Right lobe of liver (tissue), 6 donors: ENCODE measurements around the gene TIMP4. TPM values are rescaled to one million over a fixed set of nuclear protein-coding genes. Genes with fewer than 3 reads are reported as not detected.

Experiments used
- ATAC-seq, 4 donors: fragments of 200-7000 bp; cut with Tn5 transposase; one replicate each; pipeline ENCODE4 v1.9.1; 2020; ENCODE audit warnings: mild to moderate bottlenecking in 4 of 4, moderate library complexity in 4 of 4
- DNase-seq, 3 donors: peaks; one replicate each; pipeline ENCODE4 v3.0.0-alpha.2; 2020
- H3K27ac ChIP-seq, 3 donors: fragments of 200-600 bp; one replicate each; pipeline ENCODE4 v1.8.0; 2022
- H3K27me3 ChIP-seq, 2 donors: fragments of 200-600 bp; one replicate each; pipeline ENCODE4 v1.8.0; 2022
- H3K36me3 ChIP-seq, 4 donors: fragments of 200-600 bp; sonication (generic) in 1 of 4; one replicate each; pipeline versions ENCODE4 v1.5.1 to v1.8.0; 2017 to 2022; ENCODE audit warnings: control low read depth in 1 of 4
- H3K4me1 ChIP-seq, 4 donors: fragments of 200-600 bp; sonication (generic) in 1 of 4; one replicate each; pipeline versions ENCODE4 v1.5.1 to v1.8.0; 2017 to 2022; ENCODE audit warnings: control low read depth in 1 of 4
- H3K4me3 ChIP-seq, 3 donors: fragments of 200-600 bp; one replicate each; pipeline ENCODE4 v1.8.0; 2022
- H3K9me3 ChIP-seq, 4 donors: fragments of 200-600 bp; sonication (generic) in 1 of 4; one replicate each; pipeline versions ENCODE4 v1.5.1 to v1.8.0; 2017 to 2022; ENCODE audit warnings: control low read depth in 1 of 4
- POLR2A ChIP-seq: fragments of 450-650 bp; IDR thresholded peaks from one replicate; pipeline ENCODE4 v1.6.1; 2017; ENCODE audit warnings: antibody characterized with exemption, mild to moderate bottlenecking
- WGBS: methylation state at CpG from one replicate; pipeline ENCODE4 v1.1.6; 2018; ENCODE audit warnings: low coverage, low lambda C conversion rate; ENCODE audit not compliant: insufficient coverage; ENCODE audit errors: missing lambda C conversion rate; 5-methylcytosine and 5-hydroxymethylcytosine counted together
- intact Hi-C, 2 donors: fragments of 100-400 bp; cut with DNase I; formaldehyde crosslinking; loops; one replicate each; pipeline versions ENCODE4 v1.11.2 to v1.14.1; 2022
- total RNA-seq, 6 experiments: library from RNA; depleted of rRNA in 2 of 6; stranded (reverse); fragments of >200 nt in 2 of 6; fragmentation: NEBNext Ultra II Directional in 3 of 6; extraction: Animal tissue kit (Norgen Biotek cat#: 25700) in 3 of 6; gene quantifications; one replicate each; pipeline versions ENCODE4 v1.1.0 to v1.2.4, GENCODE V29; 2016 to 2023
- TF ChIP-seq, protein P1 (sequence below), 4 donors: fragments of 200-600 bp in 3 of 4; fragments of 450-650 bp in 1 of 4; IDR thresholded peaks; one replicate each; pipeline versions ENCODE4 v1.5.1 to v1.8.0; 2016 to 2022; ENCODE audit warnings: antibody characterized with exemption in 4 of 4, mild to moderate bottlenecking in 2 of 4
- donor health status: DM: no; HTN: yes; CAD: no.
- donor health status: DM: no; HTN: no; CAD: no.
- donor health status: DM: no; HTN: no; CAD: no.
- donor health status: DM: no; HTN: yes; CAD: no.
- donor health status: DM: no; HTN: yes; CAD: no.

Gene TIMP4
- total RNA-seq, 6 experiments from 2014 or later: 0.35 to 2.2 (median 0.66) TPM; not detected in 1

DNA sequence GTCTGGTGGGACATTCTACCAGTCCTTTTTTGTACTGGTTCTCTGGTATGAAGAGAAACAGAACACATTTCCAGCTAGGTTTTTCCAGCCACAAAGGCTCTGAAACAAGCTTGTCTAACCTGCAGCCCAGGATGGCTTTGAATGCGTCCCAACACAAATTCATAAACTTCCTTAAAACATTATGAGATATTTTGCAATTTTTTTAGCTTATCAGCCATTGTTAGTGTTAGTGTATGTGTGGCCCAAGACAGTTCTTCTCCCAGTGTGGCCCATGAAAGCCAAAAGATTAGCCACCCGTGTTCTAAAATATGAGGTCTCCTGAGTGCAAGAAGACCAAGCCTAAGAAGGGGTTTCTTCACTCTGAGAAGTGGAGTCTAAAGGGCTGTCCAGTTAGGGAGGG is 18.4 kb upstream of the TIMP4 start:
- Histone ChIP-seq H3K27ac (no peak overlapping the region), H3K9me3 (no peaks in the 10 kb centered on the region), H3K36me3 (no peaks in the 10 kb centered on the region), H3K4me1 (no peaks in the 10 kb centered on the region), H3K27me3 (no peaks in the 10 kb centered on the region), H3K4me3 (no peak overlapping the region)
- 46% methylated on average over 2 of the region's 2 CpGs for WGBS
- ATAC-seq: no peak
- intact Hi-C loops: loop anchor here in 1 of 2 donors (5.0 kb wide), 1 partner anchor 40 kb away; no protein-coding TSS in a partner anchor
- TF ChIP-seq, protein P1, sequence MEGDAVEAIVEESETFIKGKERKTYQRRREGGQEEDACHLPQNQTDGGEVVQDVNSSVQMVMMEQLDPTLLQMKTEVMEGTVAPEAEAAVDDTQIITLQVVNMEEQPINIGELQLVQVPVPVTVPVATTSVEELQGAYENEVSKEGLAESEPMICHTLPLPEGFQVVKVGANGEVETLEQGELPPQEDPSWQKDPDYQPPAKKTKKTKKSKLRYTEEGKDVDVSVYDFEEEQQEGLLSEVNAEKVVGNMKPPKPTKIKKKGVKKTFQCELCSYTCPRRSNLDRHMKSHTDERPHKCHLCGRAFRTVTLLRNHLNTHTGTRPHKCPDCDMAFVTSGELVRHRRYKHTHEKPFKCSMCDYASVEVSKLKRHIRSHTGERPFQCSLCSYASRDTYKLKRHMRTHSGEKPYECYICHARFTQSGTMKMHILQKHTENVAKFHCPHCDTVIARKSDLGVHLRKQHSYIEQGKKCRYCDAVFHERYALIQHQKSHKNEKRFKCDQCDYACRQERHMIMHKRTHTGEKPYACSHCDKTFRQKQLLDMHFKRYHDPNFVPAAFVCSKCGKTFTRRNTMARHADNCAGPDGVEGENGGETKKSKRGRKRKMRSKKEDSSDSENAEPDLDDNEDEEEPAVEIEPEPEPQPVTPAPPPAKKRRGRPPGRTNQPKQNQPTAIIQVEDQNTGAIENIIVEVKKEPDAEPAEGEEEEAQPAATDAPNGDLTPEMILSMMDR (IDR thresholded peaks at IDR 0.05): no peak
- TF ChIP-seq POLR2A: no peak
- no peak for DNase-seq

DNA sequence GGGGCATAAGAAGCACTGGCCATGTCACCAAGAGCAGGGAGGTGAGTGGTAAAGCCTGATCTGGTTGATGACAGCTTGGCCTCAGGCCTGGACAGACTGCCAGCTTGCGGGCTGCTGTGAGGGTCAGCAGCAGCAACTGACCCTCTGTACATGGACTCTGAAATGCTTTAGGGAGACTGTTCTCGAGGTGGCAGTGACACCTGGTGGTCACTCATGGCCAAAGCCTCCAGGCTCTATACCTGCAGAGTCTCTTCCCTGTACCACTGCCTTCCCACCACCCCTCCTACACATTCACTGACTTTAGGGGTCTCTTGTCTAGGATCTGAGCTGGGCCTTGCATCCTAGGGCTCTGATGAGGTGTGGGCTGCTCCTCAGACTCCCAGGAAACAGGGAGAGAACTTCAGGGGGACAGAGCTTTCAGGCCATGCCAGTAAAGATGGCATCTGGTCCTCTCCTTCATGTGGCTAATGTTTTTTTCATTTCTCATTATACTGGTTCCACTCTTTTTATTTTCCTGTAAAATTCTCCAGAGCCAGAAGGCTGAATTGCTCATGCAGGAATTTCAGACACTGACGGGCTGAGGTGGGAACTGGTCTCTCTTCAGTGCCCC is 17.2 kb upstream of the TIMP4 start:
- H3K27me3 ChIP-seq: no peaks in the 10 kb centered on the region
- DNase-seq: peak; percentile 56 to 71 (median 69)
- no peaks in the 10 kb centered on the region for H3K4me1 ChIP-seq
- no peaks in the 10 kb centered on the region for H3K36me3 ChIP-seq
- H3K9me3 ChIP-seq: no peaks in the 10 kb centered on the region
- peak; percentile 92 to 94 (median 93) for ATAC-seq
- TF ChIP-seq POLR2A: no peak
- TF ChIP-seq, protein P1 (IDR thresholded peaks at IDR 0.05): peak; percentile 85 to 94 (median 88)
- 33% methylated on average over 2 of the region's 3 CpGs for WGBS
- no peak overlapping the region for H3K4me3 ChIP-seq
- intact Hi-C loops: loop anchor here in 1 of 2 donors (5.0 kb wide), 1 partner anchor 39 kb away; no protein-coding TSS in a partner anchor
- H3K27ac ChIP-seq: no peak overlapping the region

DNA sequence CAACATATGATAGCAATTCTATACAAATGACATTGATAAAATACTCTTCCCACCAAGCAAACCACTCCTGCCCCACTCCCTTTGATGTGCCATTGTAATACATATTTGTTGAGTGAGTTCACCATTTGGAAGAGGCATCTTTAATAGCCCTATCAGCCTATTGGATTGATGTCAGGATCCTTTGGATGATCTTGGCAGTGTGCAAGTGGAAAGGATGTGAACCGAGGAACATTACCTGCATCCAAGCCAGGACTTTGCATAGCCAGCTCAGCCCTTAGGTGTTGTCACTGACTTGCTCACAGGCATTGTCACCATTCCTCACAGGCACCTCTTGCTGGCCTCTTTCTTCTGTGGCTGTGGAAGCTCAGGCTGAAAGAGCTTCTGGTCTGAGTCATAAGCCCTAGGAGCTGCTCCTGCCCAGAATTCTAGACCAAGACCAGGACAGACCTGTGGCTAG is 16.5 kb upstream of the TIMP4 start:
- H3K27me3 ChIP-seq: no peaks in the 10 kb centered on the region
- no CpG with 5 or more reads among the region's 1 CpG for whole genome bisulfite sequencing
- no peak for DNase-seq
- TF ChIP-seq, protein P1 (IDR thresholded peaks at IDR 0.05): no peak
- no peak for TF ChIP-seq POLR2A
- no peak overlapping the region for H3K4me3 ChIP-seq
- no peaks in the 10 kb centered on the region for H3K4me1 ChIP-seq
- H3K27ac ChIP-seq: no peak overlapping the region
- H3K9me3 ChIP-seq: no peaks in the 10 kb centered on the region
- H3K36me3 ChIP-seq: no peaks in the 10 kb centered on the region
- intact Hi-C loops: loop anchor here in 1 of 2 donors (5.0 kb wide), 1 partner anchor 38 kb away; no protein-coding TSS in a partner anchor
- ATAC-seq: no peak

DNA sequence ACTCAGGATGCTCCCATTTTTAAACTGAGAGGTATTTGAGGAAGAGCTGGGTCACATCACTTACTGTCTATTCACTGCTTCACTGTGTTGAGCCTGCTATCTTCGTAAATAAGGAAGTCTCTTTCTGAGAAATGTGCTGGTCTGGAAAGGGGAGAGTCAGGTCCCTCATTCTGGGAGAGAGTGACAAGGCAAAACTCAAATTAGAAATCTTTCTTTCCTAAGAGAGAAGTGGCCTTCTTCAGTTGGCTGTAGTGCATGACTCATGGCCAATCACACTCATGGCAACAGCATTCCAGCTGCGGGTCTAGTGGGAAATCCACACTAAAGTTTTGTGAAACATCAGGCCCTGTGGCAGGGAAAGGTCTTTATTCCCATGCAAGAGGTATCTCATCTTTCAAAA is 11.5 kb upstream of the TIMP4 start:
- Histone ChIP-seq H3K4me1 (no peaks in the 10 kb centered on the region), H3K27me3 (no peaks in the 10 kb centered on the region), H3K36me3 (no peaks in the 10 kb centered on the region), H3K9me3 (no peaks in the 10 kb centered on the region), H3K4me3 (no peak overlapping the region), H3K27ac (no peak overlapping the region)
- intact Hi-C loops: no loop called here
- TF ChIP-seq, protein P1 (IDR thresholded peaks at IDR 0.05): no peak
- TF ChIP-seq POLR2A: no peak
- 37% methylated on average over 2 of the region's 2 CpGs for WGBS
- DNase-seq: no peak
- ATAC-seq: no peak
